Psoas muscle (tissue), 8 donors: ENCODE data around the gene RGS3. TPM values are rescaled to one million over a fixed set of nuclear protein-coding genes. Genes with fewer than 3 reads are reported as not detected.

Experiments used
- ATAC-seq, 4 donors: fragments of 200-7000 bp; cut with Tn5 transposase; one replicate each; pipeline ENCODE4 v1.9.1; 2020; ENCODE audit warnings: moderate library complexity in 3 of 4, mild to moderate bottlenecking in 2 of 4
- DNase-seq, 2 donors: peaks; one replicate each; pipeline ENCODE4 v3.0.0-alpha.2; 2020
- H3K27ac ChIP-seq: fragments of 200-600 bp; one replicate; pipeline ENCODE4 v1.8.0; 2022
- H3K27me3 ChIP-seq, 3 donors: fragments of 200-600 bp in 1 of 3; one replicate each; pipeline versions ENCODE4 v1.6.1 to v1.8.0; 2013 to 2022; ENCODE audit warnings: low read length in 2 of 3, mild to moderate bottlenecking in 2 of 3, moderate library complexity in 1 of 3; ENCODE audit not compliant: insufficient read depth in 3 of 3
- H3K36me3 ChIP-seq, 2 donors: fragments of 200-600 bp in 1 of 2; one replicate each; pipeline versions ENCODE4 v1.6.1 to v1.8.0; 2013 to 2022; ENCODE audit warnings: low read depth in 1 of 2, mild to moderate bottlenecking in 1 of 2, moderate library complexity in 1 of 2; ENCODE audit not compliant: insufficient read depth in 1 of 2
- H3K4me1 ChIP-seq: fragments of 200-600 bp; one replicate; pipeline ENCODE4 v1.8.0; 2022
- H3K4me3 ChIP-seq: fragments of 200-600 bp; one replicate; pipeline ENCODE4 v1.8.0; 2022; ENCODE audit warnings: mild to moderate bottlenecking
- H3K9me3 ChIP-seq: fragments of 200-600 bp; one replicate; pipeline ENCODE4 v1.8.0; 2022
- CTCF ChIP-seq: fragments of 200-600 bp; IDR thresholded peaks from one replicate; pipeline ENCODE4 v1.8.0; 2022; ENCODE audit warnings: antibody characterized with exemption
- WGBS, 3 donors: extraction: QIAGEN DNeasy Blood & Tissue Kit; methylation state at CpG; one replicate each; pipeline versions ENCODE4 v1.1.6 to v1.1.7; 2013; 5-methylcytosine and 5-hydroxymethylcytosine counted together
- intact Hi-C, 2 donors: fragments of 100-400 bp; cut with DNase I; formaldehyde crosslinking; loops; one replicate each; pipeline versions ENCODE4 v1.11.0 to v1.14.2; 2022
- polyA plus RNA-seq, 3 donors: library from polyadenylated mRNA; stranded (reverse); fragments of 200-250 nt; gene quantifications; one replicate each; pipeline ENCODE4 v1.2.3, GENCODE V29; 2013
- total RNA-seq, 4 donors: library from RNA; stranded (reverse); fragmentation: NEBNext Ultra II Directional in 2 of 4; extraction: Animal tissue kit (Norgen Biotek cat#: 25700) in 2 of 4; gene quantifications; one replicate each; pipeline versions ENCODE4 v1.2.1 to v1.2.4, GENCODE V29; 2021 to 2023
- donor health status: healthy with polysubstance abuse.
- donor health status: DM: no; HTN: no; CAD: no; lungs with moderate emphysema.
- donor health status: Bipolar disorder and iron deficiency.
- donor health status: healthy.
- donor health status: DM: yes; HTN: yes; CAD: no.
- donor health status: DM: no; HTN: no; CAD: no.
- donor health status: DM: no; HTN: no; CAD: no.
- donor health status: DM: yes; HTN: yes; CAD: no.

RGS3 gene
- total and polyA plus RNA-seq, 7 donors: 7.1 to 38.1 (median 14.6) TPM

- H3K4me3 ChIP-seq: no peak overlapping the region
- no peaks in the 10 kb centered on the region for H3K9me3 ChIP-seq
- H3K36me3 ChIP-seq: no peaks in the 10 kb centered on the region
- ATAC-seq: no peak
- intact Hi-C loops: no loop called here
- no peaks in the 10 kb centered on the region for H3K27me3 ChIP-seq
- WGBS, 3 donors: 79 to 89% (median 83%) methylated on average over 6 of the region's 6 CpGs
- H3K4me1 ChIP-seq: peaks cover 15% of the 10 kb centered on the region
- H3K27ac ChIP-seq: no peak overlapping the region
- DNase-seq: no peak
- no peak for TF ChIP-seq CTCF
Measured at GRCh38 chr9:113540466-113540865, 76.9 kb downstream of the RGS3 start.

GRCh38 chr9:113541019-113541900, 77.7 kb downstream of the RGS3 start:
- 80 to 85% (median 82%) methylated on average over 12 of the region's 12 CpGs for WGBS, 3 donors
- H3K36me3 ChIP-seq: no peaks in the 10 kb centered on the region
- no peak for DNase-seq

GRCh38 chr9:113542006-113542405, 78.5 kb downstream of the RGS3 start:
- WGBS, 3 donors: 87 to 88% (median 88%) methylated on average over 7 of the region's 7 CpGs
- peaks cover 6% of the 10 kb centered on the region for H3K4me1 ChIP-seq

More at GRCh38 chr9:113541019-113541900, 77.7 kb downstream of the RGS3 start:
- Histone ChIP-seq H3K9me3 (no peaks in the 10 kb centered on the region), H3K4me3 (no peak overlapping the region), H3K27ac (no peak overlapping the region), H3K4me1 (peaks cover 11% of the 10 kb centered on the region), H3K27me3 (no peaks in the 10 kb centered on the region)
- no peak for TF ChIP-seq CTCF
- peak in 2 of 4 donors; percentile 15 to 33 for ATAC-seq
- intact Hi-C loops: no loop called here

GRCh38 chr9:113542741-113543140, 79.2 kb downstream of the RGS3 start:
- no peak for TF ChIP-seq CTCF
- no peak for ATAC-seq
- Histone ChIP-seq H3K36me3 (no peaks in the 10 kb centered on the region), H3K9me3 (no peaks in the 10 kb centered on the region), H3K4me1 (peaks cover 10% of the 10 kb centered on the region), H3K4me3 (no peak overlapping the region), H3K27me3 (no peaks in the 10 kb centered on the region), H3K27ac (no peak overlapping the region)
- 85 to 93% (median 91%) methylated on average over 5 of the region's 5 CpGs for WGBS, 3 donors
- DNase-seq: no peak
- intact Hi-C loops: no loop called here

More at GRCh38 chr9:113542006-113542405, 78.5 kb downstream of the RGS3 start:
- Histone ChIP-seq H3K27ac (no peak overlapping the region), H3K36me3 (no peaks in the 10 kb centered on the region), H3K27me3 (no peaks in the 10 kb centered on the region), H3K4me3 (no peak overlapping the region), H3K9me3 (no peaks in the 10 kb centered on the region)
- DNase-seq: no peak
- no peak for TF ChIP-seq CTCF
- ATAC-seq: no peak
- intact Hi-C loops: no loop called here
